Posterior vena cava (tissue), 2 donors: Measurements from ENCODE around the gene JUP. TPM values are rescaled to one million over a fixed set of nuclear protein-coding genes. Genes with fewer than 3 reads are reported as not detected.
"Not testable (repeated sequence)": the region's sequence is repeated elsewhere in the genome, so short reads cannot be mapped to it uniquely, and the experiment has no call there.

Experiments
- DNase-seq: peaks from one replicate; pipeline ENCODE4 v3.0.0-alpha.2; 2020; ENCODE audit warnings: low spot score
- intact Hi-C, 2 donors: fragments of 100-400 bp; cut with DNase I; formaldehyde crosslinking; loops; one replicate each; pipeline versions ENCODE4 v1.14.1 to v1.14.2; 2022 to 2023
- total RNA-seq, 2 donors: library from RNA; stranded (reverse); fragmentation: NEBNext Ultra II Directional; extraction: Animal tissue kit (Norgen Biotek cat#: 25700); gene quantifications; one replicate each; pipeline ENCODE4 v1.2.1, GENCODE V29; 2021
- donor health status: DM: yes; HTN: yes; CAD: no.
- donor health status: DM: yes; HTN: yes; CAD: no.

The JUP gene
- total RNA-seq, 2 donors from 2014 or later = 14.6 to 21.2 TPM

GRCh38 chr17:41785091-41785858 lies 1.2 kb downstream of the JUP start:
- intact Hi-C loops = no loop called here

GRCh38 chr17:41784207-41784744 lies 2.2 kb downstream of the JUP start:
- intact Hi-C loops = no loop called here

More at GRCh38 chr17:41785091-41785858, 1.2 kb downstream of the JUP start:
- DNase-seq = no peak

DNA sequence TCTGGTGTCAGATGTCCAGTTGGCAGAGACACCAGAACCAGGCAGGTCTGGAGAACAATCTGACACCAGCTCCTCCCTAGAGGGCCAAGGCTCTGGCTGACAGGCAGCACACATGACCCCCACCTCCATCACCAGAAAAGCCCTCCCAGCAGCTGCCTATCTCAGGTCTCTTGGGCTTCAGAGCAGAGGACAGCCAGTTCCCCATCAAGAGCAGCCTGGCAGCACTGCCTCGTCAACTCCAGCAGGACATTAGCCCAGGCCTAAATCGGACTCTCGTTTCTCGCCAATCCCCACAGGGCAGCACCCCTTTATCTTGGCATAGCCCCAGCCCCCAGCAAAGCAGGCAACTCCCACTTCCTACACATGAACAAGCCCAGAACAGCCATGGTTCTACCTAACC lies 4.4 kb downstream of the JUP start:
- no peak for DNase-seq
- intact Hi-C loops = no loop called here

More at GRCh38 chr17:41784207-41784744, 2.2 kb downstream of the JUP start:
- DNase-seq = no peak

DNA sequence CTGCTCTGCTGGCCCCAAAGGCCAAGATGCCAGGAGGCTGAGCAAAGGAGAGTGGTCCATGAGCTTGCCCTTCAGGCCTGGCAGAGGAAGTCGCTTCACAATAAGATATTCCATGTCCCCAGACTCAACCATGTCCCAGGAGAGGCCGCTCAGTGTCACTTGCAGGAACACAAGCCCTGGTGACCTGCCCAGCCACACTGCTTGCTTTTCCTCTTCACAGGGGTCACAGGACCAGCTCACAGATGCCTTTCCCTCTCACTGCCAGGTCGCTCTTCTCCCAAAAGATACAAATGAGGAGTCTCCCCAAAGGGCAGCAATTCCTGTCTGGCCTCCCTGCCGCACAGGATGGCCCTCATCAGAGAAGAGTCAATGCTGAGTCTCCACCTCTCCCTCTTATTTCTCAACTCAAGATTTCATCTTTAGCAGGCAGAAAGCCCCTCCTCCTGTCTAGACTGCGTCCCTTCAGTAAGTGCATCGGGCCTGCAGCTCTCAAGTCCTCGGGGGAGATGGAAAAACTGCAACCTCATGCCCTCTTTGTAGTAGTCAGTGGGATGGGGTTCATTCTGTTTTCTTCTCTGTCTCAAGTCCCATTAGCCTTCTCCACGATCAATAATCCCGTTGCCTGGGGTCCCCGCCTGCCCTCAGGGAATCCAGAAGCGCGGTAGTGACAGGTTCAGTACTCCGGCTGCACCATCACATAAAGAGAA lies 5.0 kb downstream of the JUP start:
- no peak for DNase-seq
- intact Hi-C loops = no loop called here

GRCh38 chr17:41779954-41780353 lies 6.6 kb downstream of the JUP start:
- intact Hi-C loops = no loop called here
- no peak for DNase-seq

DNA sequence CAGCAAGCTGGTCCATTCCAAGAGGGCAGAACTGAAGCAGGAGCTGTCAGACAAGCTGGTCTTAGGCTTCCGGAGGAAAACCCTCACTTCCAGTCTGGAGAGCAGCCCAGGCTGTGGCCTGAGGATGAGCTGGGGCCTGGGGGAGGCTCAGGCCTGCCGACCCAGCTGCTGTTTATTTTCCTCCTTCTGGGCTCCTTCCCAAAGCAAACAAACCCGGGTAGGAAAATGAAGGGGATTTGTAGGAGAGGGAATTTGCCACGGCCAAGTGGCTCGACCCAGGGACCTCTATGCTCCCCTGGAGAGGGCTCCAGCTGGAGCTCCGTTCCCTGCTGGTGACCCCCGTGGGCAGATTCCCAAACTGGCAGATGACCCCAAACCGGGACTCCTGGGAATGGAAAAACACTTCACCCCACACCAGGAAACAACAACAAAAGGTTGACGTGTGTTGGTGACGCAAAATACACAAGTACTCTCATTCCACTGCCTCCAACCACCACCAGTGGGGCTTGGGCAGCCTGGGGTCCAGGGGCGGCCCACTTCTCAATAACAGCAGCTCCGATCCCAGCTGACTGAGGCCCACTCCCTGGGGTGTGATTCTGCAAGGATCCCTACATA lies 8.8 kb downstream of the JUP start:
- intact Hi-C loops = no loop called here
- no peak for DNase-seq

- DNase-seq = no peak
- intact Hi-C loops = no loop called here
Observed at GRCh38 chr17:41777157-41777573, 9.3 kb downstream of the JUP start.

- intact Hi-C loops = not testable (repeated sequence)
Observed at GRCh38 chr17:41776262-41776900, 10.1 kb downstream of the JUP start.

DNA sequence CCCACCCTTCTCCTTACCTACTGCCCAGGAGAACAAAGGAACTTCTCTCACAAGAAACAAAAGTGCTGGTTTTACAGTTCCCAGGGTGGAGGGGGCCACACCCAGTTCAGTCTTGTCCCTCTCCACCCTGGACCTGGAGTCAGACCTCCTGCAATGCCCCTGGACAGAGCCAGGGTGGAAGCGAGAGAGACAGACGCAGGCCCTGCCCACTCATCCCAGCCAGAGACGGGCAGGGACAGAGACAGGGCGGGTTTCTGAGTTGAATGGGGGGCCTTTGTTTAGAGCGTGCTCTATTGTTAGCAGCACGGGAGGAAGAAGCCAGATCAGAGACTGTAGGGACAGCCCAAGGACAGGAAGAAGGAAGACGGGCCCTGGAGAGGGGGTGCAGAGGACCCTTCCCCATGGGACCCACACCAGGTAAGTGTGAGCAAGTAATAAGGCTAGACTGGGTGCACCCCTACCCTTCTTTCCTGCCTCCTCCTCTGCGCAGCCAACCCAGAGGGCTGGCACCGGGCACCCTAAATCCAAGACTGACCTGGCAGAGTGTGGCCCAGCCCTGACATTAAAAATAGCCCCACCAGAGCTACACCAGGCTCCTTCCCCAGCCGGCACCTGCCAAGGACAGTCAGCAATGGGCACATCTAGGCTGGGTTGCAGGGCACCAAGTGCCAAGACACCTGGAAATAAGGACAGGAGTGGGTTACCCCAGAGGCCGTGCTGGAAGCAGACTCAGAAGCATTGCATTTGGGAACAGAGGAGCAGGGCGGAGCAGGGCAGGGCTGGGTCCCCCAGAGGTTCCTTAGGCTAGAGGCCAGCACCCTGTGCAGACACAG lies 10.9 kb downstream of the JUP start:
- no peak for DNase-seq
- intact Hi-C loops = no loop called here

More at GRCh38 chr17:41776262-41776900, 10.1 kb downstream of the JUP start:
- not testable (repeated sequence) for DNase-seq

DNA sequence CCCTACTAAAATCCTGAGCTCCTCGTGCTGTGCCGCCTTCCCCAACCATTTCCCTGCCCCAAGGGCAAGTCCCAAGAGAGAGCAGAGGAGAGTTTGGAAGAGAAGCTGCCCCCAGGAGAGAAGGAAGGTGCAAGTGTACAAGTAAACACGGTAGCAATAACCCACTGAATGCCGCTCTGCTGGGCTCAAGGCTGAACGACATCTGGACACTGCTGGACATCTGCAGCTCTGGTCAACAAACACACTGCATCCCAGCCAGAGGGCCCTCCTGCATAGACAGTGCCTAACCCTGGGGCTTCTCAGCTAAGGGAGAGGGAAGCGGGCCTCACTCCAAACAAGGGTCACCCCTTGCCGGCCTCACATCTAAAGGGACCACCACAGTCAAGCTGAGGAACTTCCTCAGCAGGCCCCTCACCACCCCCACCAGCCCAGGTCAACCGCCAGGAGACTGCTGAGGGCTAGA lies 12.7 kb downstream of the JUP start:
- intact Hi-C loops = no loop called here
- no peak for DNase-seq

GRCh38 chr17:41773190-41773588 lies 13.3 kb downstream of the JUP start:
- intact Hi-C loops = no loop called here
- DNase-seq = no peak

DNA sequence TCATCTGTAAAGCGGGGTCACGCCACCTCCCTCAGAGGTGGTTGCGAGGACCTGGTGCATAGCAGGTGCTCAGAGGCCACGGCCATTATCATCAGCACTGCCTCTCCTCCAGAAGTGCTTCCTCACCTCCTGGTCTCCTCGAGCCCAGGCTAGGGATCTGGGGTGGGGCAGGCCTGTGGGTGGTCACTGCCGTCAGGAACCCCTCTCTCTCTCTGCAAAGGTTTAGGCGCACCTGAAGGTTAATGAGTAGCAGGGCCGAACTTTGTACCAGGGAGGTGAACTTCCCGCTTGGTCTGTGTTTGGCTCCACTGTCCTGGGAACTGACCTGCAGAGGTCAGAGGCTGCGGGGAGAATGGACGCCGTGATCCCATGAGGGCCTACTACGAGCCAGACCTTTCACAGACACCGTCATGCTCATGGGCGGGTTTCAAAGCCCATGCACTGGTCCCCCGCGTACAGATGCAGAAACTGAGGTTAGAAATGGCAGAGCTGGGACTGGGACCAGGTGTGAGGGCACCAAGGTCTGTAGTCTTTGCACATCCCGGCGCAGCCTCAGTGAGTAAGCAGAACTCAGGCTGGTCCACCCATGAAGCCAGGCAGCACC lies 13.8 kb downstream of the JUP start:
- intact Hi-C loops = no loop called here
- no peak for DNase-seq

GRCh38 chr17:41772218-41772585 lies 14.3 kb downstream of the JUP start:
- no peak for DNase-seq
- intact Hi-C loops = no loop called here

GRCh38 chr17:41771389-41772206 lies 14.9 kb downstream of the JUP start:
- intact Hi-C loops = no loop called here
- DNase-seq = no peak

- intact Hi-C loops = no loop called here
- DNase-seq = no peak
Observed at GRCh38 chr17:41769985-41770384, 16.5 kb downstream of the JUP start.

DNA sequence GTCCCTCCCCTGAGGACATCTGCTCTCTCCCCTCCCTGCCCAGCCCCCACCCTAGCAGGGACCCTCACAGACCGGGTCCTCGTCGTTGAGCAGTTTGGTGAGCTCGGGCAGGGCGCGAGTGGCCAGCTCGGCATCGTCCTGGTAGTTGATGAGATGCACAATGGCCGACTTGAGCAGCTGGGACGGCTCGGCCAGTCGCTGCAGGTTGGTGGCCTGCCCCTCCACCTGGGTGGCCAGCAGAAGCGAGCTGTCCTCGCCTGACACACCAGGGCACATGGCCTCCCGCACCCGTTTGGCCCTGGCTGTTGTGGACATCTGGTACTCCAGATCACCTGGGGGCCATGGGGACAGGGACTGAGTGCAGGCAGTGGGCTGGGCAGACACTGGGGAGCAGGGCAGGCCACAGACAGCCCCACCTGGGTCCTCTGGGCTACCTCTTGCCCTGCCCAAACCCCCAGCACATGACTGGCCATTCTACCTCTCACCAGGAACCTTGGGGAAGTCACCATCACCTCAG lies 17.1 kb downstream of the JUP start:
- no peak for DNase-seq
- intact Hi-C loops = no loop called here

- intact Hi-C loops = no loop called here
- DNase-seq = no peak
Observed at GRCh38 chr17:41768682-41769288, 17.7 kb downstream of the JUP start.
